Occipital lobe (tissue), 2 donors: ENCODE results near the gene MICOS13. TPM values are rescaled to one million over a fixed set of nuclear protein-coding genes. Genes with fewer than 3 reads are reported as not detected.

Source experiments
- DNase-seq: peaks from one replicate; lab custom pipeline; 2025; lab: John Stamatoyannopoulos, UW
- total RNA-seq: library from RNA; depleted of rRNA; stranded (reverse); fragments of >200 nt; gene quantifications from one replicate; pipeline ENCODE4 v1.2.3, GENCODE V29; 2014

MICOS13 gene
- total RNA-seq, 1 donor from 2014 or later, result 16.2 TPM

- no peak for DNase-seq
These were observed 12.5 kb downstream of the MICOS13 start for GRCh38 chr19:5667751-5668271.

DNA sequence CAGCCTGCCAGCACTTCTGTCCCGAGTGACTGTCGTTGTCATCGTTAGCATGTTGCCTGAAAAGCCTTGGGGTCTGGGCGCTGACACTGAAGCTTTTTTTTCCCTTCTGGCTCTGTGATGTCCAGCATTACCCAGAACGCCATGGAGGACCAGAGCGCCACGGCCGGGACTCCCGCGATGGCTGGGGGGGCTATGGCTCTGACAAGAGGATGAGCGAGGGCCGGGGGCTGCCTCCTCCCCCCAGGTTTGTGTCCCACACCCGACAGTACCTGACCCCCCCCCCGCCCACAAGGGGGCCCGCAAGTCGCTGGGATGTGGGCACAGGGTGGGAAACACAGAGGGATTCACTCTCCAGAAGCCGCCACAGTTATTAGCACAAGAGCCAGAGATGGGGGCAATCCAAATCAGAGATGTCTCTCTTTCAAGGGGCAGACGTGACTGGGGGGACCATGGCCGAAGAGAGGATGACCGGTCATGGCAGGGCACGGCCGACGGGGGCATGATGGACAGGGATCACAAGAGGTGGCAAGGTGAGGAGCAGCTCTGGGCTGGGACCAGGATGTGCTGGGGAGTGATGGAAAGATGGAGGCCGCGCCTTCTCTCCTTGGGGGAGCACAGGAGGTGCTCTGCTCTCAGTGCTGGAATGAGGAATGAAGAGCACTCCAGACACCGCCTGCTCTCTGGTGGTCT is 13.2 kb downstream of the MICOS13 start:
- DNase-seq, result no peak

DNA sequence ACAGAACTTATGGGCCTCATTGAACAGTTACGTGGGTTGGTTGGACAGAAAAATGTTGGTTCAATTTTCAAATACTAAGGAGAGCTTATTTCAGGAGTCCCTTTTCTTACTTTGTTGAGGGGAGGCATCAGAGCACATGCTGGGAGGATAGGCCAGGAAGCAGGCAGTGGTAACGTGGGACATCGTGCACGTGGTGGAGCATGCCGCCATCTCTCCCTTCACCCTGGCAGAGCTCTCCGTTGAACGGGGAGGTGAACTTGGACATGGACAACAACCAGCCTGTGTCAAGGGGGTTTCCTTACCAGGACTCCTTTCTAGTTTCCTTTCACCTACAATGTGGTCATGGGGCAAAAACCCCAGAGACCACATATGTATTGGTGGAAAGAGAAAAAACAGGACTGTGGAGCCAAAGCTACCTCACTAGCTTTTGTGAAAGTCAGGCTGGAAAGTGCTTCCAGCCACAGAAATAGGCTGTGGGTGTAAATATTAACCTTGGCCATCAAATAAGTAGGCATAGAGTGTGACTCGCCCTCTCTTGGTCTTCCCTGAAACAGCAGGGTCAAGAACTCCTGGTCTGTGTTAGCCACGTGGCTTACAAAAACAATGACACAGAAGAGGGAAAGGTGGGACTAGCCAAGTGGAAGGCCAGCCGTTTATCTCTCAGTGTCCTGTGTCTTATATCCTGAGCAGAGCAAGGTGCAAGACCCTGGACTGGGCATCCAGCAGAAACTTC is 14.4 kb downstream of the MICOS13 start:
- no peak for DNase-seq

GRCh38 chr19:5664515-5664914 is 15.8 kb downstream of the MICOS13 start:
- DNase-seq, result no peak

DNA sequence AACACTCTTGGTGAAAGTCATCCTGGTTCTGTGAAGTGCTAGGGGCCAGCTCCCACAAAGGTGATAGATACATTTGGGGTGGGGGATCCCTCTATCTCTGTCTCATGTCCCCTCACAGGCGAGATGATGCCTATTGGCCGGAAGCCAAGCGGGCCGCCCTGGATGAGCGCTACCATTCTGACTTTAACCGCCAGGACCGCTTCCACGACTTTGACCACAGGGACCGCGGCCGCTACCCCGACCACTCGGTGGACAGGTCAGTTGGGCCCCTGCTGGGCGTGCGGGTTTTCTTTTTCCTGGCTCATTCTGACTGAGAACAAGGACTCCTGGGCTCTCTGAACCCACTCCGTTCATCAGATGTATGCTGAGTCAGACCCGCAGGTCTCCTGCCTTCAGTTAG is 16.4 kb downstream of the MICOS13 start:
- no peak for DNase-seq

DNA sequence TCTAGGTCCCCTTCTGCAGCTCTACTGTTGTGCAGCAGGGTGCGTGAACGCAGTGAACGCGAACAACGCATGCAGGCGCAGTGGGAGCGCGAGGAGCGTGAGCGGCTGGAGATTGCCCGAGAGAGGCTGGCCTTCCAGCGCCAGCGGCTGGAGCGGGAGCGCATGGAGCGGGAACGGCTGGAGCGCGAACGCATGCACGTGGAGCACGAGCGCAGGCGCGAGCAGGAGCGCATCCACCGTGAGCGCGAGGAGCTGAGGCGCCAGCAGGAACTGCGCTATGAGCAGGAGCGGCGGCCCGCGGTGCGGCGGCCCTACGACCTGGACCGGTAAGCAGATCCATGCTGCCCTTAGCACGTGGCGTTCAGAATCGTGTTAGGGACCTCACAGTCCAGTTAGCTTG is 18.8 kb downstream of the MICOS13 start:
- DNase-seq, result no peak

GRCh38 chr19:5655412-5655811 is 24.9 kb downstream of the MICOS13 start:
- no peak for DNase-seq

DNA sequence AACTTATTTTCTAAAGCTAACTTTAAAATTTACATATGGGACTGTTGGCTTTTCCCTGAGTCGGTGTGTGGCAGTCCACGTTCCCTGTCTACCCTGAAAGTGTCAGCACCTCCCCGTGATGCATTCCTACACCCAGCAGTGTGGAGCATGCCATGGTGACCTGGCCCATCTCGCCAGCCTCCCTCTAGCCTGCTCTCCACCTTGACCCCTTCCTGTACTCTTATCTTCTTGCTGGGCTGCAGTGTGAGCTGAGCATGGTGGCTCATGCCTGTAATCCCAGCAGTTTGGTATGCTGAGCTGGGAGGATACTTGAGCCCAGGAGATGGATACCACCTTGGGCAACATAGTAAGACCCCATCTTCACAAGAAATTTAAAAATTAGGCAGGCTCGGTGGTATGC is 25.4 kb downstream of the MICOS13 start:
- no peak for DNase-seq

DNA sequence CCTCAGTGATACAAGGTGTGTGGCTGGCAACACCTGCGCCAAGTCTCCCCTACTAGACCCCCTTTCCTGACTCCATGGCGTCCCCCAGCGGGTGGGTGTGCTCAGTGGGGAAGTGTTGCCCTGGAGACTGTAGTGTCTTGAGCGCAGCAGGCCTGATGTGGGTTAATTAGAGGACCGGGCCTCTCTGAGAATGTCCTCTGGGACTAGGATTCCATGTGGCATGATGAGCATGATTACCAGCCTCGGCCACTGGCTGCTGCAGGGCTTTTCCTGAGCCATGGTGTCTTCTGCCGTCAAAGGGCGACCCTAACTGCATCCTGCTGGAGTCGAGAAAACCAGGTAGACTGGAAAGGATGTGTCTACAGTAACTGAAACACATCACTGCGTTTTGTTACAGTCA is 28.1 kb downstream of the MICOS13 start:
- DNase-seq, result no peak

DNA sequence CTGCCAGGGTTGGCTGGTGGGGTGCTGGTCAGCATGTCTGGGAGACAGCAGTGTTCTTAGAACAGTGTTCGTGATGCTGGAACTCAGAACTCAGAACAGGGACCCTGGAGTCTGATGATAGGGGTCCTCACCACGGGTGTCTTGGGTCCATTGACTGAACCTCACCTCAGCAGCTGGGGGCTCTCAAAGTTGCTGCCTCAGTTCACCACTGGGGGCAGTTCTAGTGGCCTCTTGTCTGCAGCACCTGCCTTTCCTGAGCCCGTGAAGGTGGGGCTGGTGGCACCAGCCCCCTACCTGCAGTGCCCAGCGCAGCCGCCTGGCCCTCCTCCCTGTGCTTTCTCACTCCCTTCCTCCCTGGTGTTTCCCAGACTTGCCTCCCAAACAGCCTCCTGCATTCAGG is 29.0 kb downstream of the MICOS13 start:
- no peak for DNase-seq

- no peak for DNase-seq
These were observed 31.9 kb downstream of the MICOS13 start for GRCh38 chr19:5648464-5648863.

- DNase-seq, result no peak
These were observed 33.6 kb downstream of the MICOS13 start for GRCh38 chr19:5646703-5647102.

DNA sequence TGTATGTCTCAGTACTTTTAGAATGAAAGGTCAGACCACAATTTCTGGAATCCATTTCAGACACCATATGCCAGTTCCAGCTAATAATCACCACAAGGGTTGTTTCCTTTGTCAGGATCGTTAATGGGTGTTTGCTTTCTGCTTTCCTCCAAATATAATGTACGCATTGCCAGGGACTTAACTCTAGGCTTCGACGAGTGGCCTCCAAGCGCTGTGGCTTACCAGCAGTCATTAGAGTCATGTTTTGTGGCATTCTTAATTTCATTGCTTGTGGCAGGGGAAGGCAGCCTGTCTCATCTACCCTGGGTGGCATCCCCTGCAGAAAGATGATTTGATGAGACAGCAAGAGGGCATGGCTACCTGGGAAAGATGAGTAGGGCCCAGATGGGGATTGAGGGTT is 34.9 kb downstream of the MICOS13 start:
- DNase-seq, result no peak

DNA sequence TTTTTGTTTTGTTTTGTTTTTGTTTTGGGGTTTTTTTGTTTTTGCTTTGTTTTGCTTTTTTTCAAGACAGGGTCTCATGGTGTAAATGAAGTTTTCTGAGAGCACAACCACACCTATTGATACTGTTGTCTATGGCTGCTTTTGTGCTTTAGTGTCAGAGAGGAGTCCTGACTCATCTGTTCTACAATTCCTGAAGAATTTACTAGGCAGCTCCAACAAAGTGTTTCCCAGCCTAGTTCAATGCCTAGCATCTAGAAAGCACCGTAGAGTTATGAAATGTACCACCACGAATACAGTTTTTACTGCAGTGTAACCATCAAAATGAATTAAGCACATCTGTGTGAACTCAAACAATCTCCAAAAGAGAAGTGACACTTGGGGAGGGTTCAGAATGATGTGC is 36.3 kb downstream of the MICOS13 start:
- no peak for DNase-seq

DNA sequence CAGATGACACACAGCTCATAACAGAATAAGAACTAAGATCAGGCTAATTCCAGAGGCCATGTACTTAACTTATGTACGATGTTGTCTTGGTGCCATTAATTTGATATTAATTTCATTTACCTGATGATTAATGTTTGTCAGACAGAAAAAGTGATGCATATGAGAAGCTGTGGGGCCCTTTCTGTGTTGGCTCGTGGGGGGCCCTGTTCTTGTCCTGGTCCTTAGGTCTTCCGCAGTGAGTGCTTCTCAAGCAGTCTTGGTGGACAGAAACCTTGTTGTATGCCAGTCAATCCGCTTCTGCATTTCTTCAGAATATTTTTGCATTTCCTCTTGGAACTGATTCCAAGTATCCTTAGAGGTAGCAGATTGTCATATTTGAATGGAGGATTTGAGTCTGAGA is 37.3 kb downstream of the MICOS13 start:
- DNase-seq, result no peak

- DNase-seq, result no peak
These were observed 38.1 kb downstream of the MICOS13 start for GRCh38 chr19:5642204-5642603.

GRCh38 chr19:5641171-5641570 is 39.1 kb downstream of the MICOS13 start:
- no peak for DNase-seq

DNA sequence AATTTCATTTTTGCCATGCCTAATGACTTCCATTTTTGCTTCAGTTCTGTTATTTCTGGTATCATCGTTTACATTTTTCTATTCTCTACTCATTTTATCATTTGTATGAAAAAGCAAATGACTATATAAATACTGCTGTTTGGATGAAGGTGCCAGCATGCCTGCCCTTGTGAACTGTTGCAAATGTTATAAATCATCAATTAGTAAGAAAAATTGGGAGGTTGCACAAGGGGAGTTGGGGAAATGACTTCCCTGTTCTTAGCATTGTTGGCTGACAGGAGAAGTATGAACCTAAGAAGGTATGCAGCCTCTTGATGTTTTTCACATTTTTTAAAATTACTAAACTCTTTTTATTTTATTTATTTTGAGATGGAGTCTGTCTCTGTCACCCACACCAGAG is 42.3 kb downstream of the MICOS13 start:
- DNase-seq, result no peak

GRCh38 chr19:5635427-5635826 is 44.9 kb downstream of the MICOS13 start:
- no peak for DNase-seq

- DNase-seq, result no peak
These were observed 47.7 kb downstream of the MICOS13 start for GRCh38 chr19:5632657-5633056.

GRCh38 chr19:5632241-5632612 is 48.1 kb downstream of the MICOS13 start:
- no peak for DNase-seq

GRCh38 chr19:5631567-5632240 is 48.6 kb downstream of the MICOS13 start:
- no peak for DNase-seq
